B cell (primary cell): ENCODE data around the gene S100G. TPM values are rescaled to one million over a fixed set of nuclear protein-coding genes. Genes with fewer than 3 reads are reported as not detected.

Source experiments
- ATAC-seq: fragments of 200-7000 bp; cut with Tn5 transposase; one replicate; pipeline ENCODE4 v1.10.0; 2021; ENCODE audit warnings: low read depth, mild to moderate bottlenecking, moderate number of reproducible peaks, moderate library complexity
- CTCF ChIA-PET: fragments of 350-600 bp; sonication (Branson Sonifier 250); formaldehyde crosslinking; loops from one replicate; lab custom pipeline; 2021; ENCODE audit warnings: antibody characterized with exemption, inconsistent platforms; lab: Charles Lee
- POLR2A ChIA-PET: fragments of 350-600 bp; sonication (Branson Sonifier 250); formaldehyde crosslinking; loops from one replicate; lab custom pipeline; 2021; ENCODE audit warnings: antibody characterized with exemption; lab: Charles Lee
- DNase-seq: peaks from one replicate; pipeline ENCODE4 v3.0.0; 2013
- H2AFZ ChIP-seq: 2 replicates; pipeline ENCODE4 v1.6.1; 2012; ENCODE audit warnings: mild to moderate bottlenecking, low read depth, low read length; ENCODE audit not compliant: insufficient read depth, poor library complexity, severe bottlenecking
- H3K27ac ChIP-seq, 2 donors: 1 replicate in 1 of 2; 2 replicates in 1 of 2; pipeline ENCODE4 v1.5.1; 2012 to 2013; ENCODE audit warnings: low read length in 2 of 2, mild to moderate bottlenecking in 2 of 2, moderate library complexity in 1 of 2
- H3K27me3 ChIP-seq, 4 experiments: fragments of 200-600 bp in 1 of 4; sonication (generic) in 1 of 4; replicated peaks in 1 of 4; 1 replicate in 2 of 4; 2 replicates in 2 of 4; pipeline versions ENCODE4 v1.6.1 to v1.7.0; 2013 to 2016; ENCODE audit warnings: low read length in 3 of 4, mild to moderate bottlenecking in 2 of 4, mixed read lengths in 1 of 4, moderate library complexity in 1 of 4; ENCODE audit not compliant: insufficient read depth in 4 of 4, control insufficient read depth in 3 of 4; ENCODE audit errors: control extremely low read depth in 1 of 4
- H3K36me3 ChIP-seq, 2 experiments: replicated peaks in 1 of 2; 1 replicate in 1 of 2; 2 replicates in 1 of 2; pipeline versions ENCODE4 v1.6.1 to v1.7.1; 2013; ENCODE audit warnings: low read length in 1 of 2; ENCODE audit not compliant: insufficient read depth in 2 of 2, control insufficient read depth in 1 of 2; ENCODE audit errors: control extremely low read depth in 1 of 2, extremely low read depth in 1 of 2
- H3K4me1 ChIP-seq, 2 donors: fragments of 200-600 bp in 1 of 2; sonication (generic) in 1 of 2; 1 replicate in 1 of 2; 2 replicates in 1 of 2; pipeline versions ENCODE4 v1.5.1 to v1.6.1; 2013 to 2017; ENCODE audit warnings: low read length in 2 of 2; ENCODE audit not compliant: control insufficient read depth in 2 of 2, insufficient read depth in 2 of 2
- H3K4me2 ChIP-seq: replicated peaks from 2 replicates; pipeline ENCODE3; 2012; ENCODE audit warnings: mild to moderate bottlenecking, low read depth, low read length; ENCODE audit not compliant: poor library complexity, severe bottlenecking
- H3K4me3 ChIP-seq, 5 experiments: fragments of 200-600 bp in 1 of 5; sonication (generic) in 1 of 5; 1 replicate in 3 of 5; 2 replicates in 2 of 5; pipeline versions ENCODE4 v1.5.1 to v1.7.0; 2011 to 2016; ENCODE audit warnings: low read length in 4 of 5, mild to moderate bottlenecking in 4 of 5, low read depth in 2 of 5, control low read depth in 1 of 5, moderate library complexity in 1 of 5; ENCODE audit not compliant: insufficient read depth in 1 of 5; ENCODE audit errors: control extremely low read depth in 1 of 5, extremely low read depth in 1 of 5
- H3K79me2 ChIP-seq: fragments of 200-600 bp; sonication (generic); one replicate; pipeline ENCODE4 v1.6.0; 2016; ENCODE audit warnings: low read length; ENCODE audit not compliant: control insufficient read depth, insufficient read depth
- H3K9ac ChIP-seq: fragments of 200-600 bp; sonication (generic); 2 replicates; pipeline ENCODE4 v1.6.1; 2017; ENCODE audit warnings: mild to moderate bottlenecking, low read length, moderate library complexity
- H3K9me3 ChIP-seq, 3 donors: one replicate each; pipeline versions ENCODE4 v1.6.1 to v1.7.1; 2013; ENCODE audit warnings: low read length in 2 of 3; ENCODE audit not compliant: control insufficient read depth in 2 of 3, insufficient read depth in 1 of 3; ENCODE audit errors: control extremely low read depth in 1 of 3
- H4K20me1 ChIP-seq: 2 replicates; pipeline ENCODE4 v1.6.0; 2012; ENCODE audit warnings: mild to moderate bottlenecking, low read length; ENCODE audit not compliant: insufficient read depth, control insufficient read depth, poor library complexity, severe bottlenecking
- H3K27ac Mint-ChIP-seq: one replicate; pipeline ENCODE4 v1.8.0; 2021; ENCODE audit warnings: mixed read lengths
- H3K27me3 Mint-ChIP-seq: one replicate; pipeline ENCODE4 v1.8.0; 2021; ENCODE audit warnings: mixed read lengths
- H3K4me1 Mint-ChIP-seq: one replicate; pipeline ENCODE4 v1.8.0; 2021; ENCODE audit warnings: mixed read lengths
- H3K4me3 Mint-ChIP-seq: one replicate; pipeline ENCODE4 v1.8.0; 2021; ENCODE audit warnings: mixed read lengths
- H3K9me3 Mint-ChIP-seq: one replicate; pipeline ENCODE4 v1.8.0; 2022; ENCODE audit warnings: mixed read lengths; ENCODE audit not compliant: insufficient read depth
- EZH2 ChIP-seq: IDR thresholded peaks from 2 replicates; pipeline ENCODE4 v1.6.1; 2012; ENCODE audit warnings: borderline replicate concordance, low read depth, mild to moderate bottlenecking, moderate library complexity, low read length; ENCODE audit not compliant: insufficient read depth, poor library complexity, severe bottlenecking
- WGBS: methylation state at CpG from one replicate; pipeline ENCODE4 v1.1.5; 2013; ENCODE audit warnings: missing lambda C conversion rate; ENCODE audit not compliant: insufficient coverage; 5-methylcytosine and 5-hydroxymethylcytosine counted together
- intact Hi-C: fragments of 100-400 bp; cut with micrococcal nuclease; formaldehyde crosslinking; loops from one replicate; pipeline ENCODE4 v1.10.0; 2022
- polyA plus RNA-seq: library from polyadenylated mRNA; depleted of rRNA; stranded (reverse); fragments of >200 nt; gene quantifications from 2 replicates; pipeline ENCODE4 v1.2.3, GENCODE V29; 2012
- total RNA-seq, 2 donors: library from RNA; stranded (reverse); fragments of 120-200 nt in 1 of 2; gene quantifications; 1 replicate in 1 of 2; 2 replicates in 1 of 2; pipeline versions ENCODE4 v1.2.3 to v1.2.4, GENCODE V29; 2013 to 2022
- TF ChIP-seq, protein P1 (sequence below): fragments of 200-600 bp; IDR thresholded peaks from one replicate; pipeline ENCODE4 v1.8.0; 2022; ENCODE audit warnings: antibody characterized with exemption, mild to moderate bottlenecking

S100G gene
- total and polyA plus RNA-seq, 2 donors (not counting 1 experiment from before 2014, with no cell fraction given) = not detected

DNA sequence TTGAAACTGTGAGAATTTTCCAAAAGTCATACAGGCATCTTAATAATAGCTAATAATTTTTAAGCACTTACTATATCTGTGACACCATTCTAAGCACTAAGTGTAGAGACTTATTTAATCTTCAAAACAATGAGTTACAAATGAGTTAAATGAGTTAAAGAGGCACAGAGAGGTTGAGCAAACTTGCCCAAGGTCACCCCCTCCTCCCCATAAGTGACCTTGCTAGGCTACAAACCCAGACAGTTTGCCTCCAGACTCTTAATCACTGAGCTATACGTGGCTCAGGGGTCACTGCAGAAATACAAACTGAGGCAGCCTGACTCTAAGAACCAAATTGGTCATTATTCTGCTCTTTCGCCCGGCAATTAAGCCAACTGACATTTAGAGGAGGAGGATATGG, 47.0 kb downstream of the S100G start:
- no peaks in the 10 kb centered on the region for H3K9me3 ChIP-seq
- 93% methylated on average over 3 of the region's 3 CpGs for WGBS
- no peak overlapping the region for H3K4me3 Mint-ChIP-seq
- no peaks in the 10 kb centered on the region for H3K9me3 Mint-ChIP-seq
- H3K4me3 ChIP-seq = no peak overlapping the region
- POLR2A ChIA-PET = interaction anchor here (0.7 kb wide), 1 partner anchor 1022 kb away, joined by 6 read pairs; no protein-coding TSS in a partner anchor
- no peak for DNase-seq
- no peak overlapping the region for H3K9ac ChIP-seq
- intact Hi-C loops = loop anchor here (10.0 kb wide), 2 partner anchors 1012 to 1202 kb away; partner anchors contain the start of gene PIR
- no peak overlapping the region for H3K27ac ChIP-seq
- H3K4me2 ChIP-seq = no peak overlapping the region
- no peaks in the 10 kb centered on the region for H3K79me2 ChIP-seq
- no peaks in the 10 kb centered on the region for H4K20me1 ChIP-seq
- CTCF ChIA-PET = interaction anchor here (1.2 to 1.9 kb wide), 4 partner anchors 8 to 1348 kb away, joined by 3 to 10 read pairs (median 4); partner anchors contain the start of gene BMX
- peaks cover 0 to 2% of the 10 kb centered on the region in 2 experiments for H3K36me3 ChIP-seq
- H2AFZ ChIP-seq = no peak overlapping the region
- H3K27ac Mint-ChIP-seq = no peak overlapping the region
- H3K4me1 ChIP-seq = no peaks in the 10 kb centered on the region
- TF ChIP-seq EZH2 = no peak
- TF ChIP-seq, protein P1, sequence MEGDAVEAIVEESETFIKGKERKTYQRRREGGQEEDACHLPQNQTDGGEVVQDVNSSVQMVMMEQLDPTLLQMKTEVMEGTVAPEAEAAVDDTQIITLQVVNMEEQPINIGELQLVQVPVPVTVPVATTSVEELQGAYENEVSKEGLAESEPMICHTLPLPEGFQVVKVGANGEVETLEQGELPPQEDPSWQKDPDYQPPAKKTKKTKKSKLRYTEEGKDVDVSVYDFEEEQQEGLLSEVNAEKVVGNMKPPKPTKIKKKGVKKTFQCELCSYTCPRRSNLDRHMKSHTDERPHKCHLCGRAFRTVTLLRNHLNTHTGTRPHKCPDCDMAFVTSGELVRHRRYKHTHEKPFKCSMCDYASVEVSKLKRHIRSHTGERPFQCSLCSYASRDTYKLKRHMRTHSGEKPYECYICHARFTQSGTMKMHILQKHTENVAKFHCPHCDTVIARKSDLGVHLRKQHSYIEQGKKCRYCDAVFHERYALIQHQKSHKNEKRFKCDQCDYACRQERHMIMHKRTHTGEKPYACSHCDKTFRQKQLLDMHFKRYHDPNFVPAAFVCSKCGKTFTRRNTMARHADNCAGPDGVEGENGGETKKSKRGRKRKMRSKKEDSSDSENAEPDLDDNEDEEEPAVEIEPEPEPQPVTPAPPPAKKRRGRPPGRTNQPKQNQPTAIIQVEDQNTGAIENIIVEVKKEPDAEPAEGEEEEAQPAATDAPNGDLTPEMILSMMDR = no peak
- H3K27me3 ChIP-seq = no peaks in the 10 kb centered on the region
- no peaks in the 10 kb centered on the region for H3K4me1 Mint-ChIP-seq
- H3K27me3 Mint-ChIP-seq = no peaks in the 10 kb centered on the region
- ATAC-seq = no peak

DNA sequence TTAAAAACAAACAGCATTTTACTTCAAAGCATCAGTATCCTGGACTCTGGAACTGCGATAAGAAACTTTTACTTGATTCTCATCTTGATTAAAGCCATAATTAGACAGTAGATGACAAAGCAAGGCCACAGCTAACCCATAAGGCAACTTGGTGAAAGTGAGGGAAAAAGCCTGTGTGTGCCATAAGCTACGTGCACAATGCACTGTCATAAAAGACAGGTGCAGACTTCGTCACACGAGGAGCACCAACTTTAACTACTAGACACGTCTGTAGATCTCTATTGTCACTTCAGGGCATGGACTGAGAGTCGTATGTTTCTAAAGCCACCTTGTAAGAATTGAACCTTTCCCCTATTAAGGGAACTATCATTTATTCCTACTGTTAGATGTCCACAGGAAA, 49.4 kb downstream of the S100G start:
- no peak overlapping the region for H3K9ac ChIP-seq
- H3K36me3 ChIP-seq = no peaks in the 10 kb centered on the region
- WGBS = no CpG with 5 or more reads among the region's 6 CpGs
- Mint-ChIP-seq H3K27ac (no peak overlapping the region), H3K27me3 (no peaks in the 10 kb centered on the region), H3K9me3 (no peaks in the 10 kb centered on the region), H3K4me3 (no peak overlapping the region), H3K4me1 (peaks cover 3% of the 10 kb centered on the region)
- ATAC-seq (no peak), DNase-seq (no peak)
- H3K9me3 ChIP-seq = no peaks in the 10 kb centered on the region
- TF ChIP-seq, protein P1 = no peak
- TF ChIP-seq EZH2 = no peak
- ChIA-PET POLR2A (no interaction called here), CTCF (no interaction called here)
- H4K20me1 ChIP-seq = no peaks in the 10 kb centered on the region
- H3K27me3 ChIP-seq = no peaks in the 10 kb centered on the region
- no peaks in the 10 kb centered on the region for H3K79me2 ChIP-seq
- no peak overlapping the region for H2AFZ ChIP-seq
- intact Hi-C loops = loop anchor here (10.0 kb wide), 2 partner anchors 1015 to 1205 kb away; partner anchors contain the start of gene PIR
- no peaks in the 10 kb centered on the region for H3K4me1 ChIP-seq
- no peak overlapping the region for H3K4me3 ChIP-seq
- H3K27ac ChIP-seq = no peak overlapping the region
- no peak overlapping the region for H3K4me2 ChIP-seq
